Ovary (tissue), 3 donors: ENCODE results near the gene SCML1.

ENCODE experiments used
- CTCF ChIP-seq, 3 donors: fragments of 450-650 bp in 2 of 3; fragments of 200-600 bp in 1 of 3; IDR thresholded peaks; one replicate each; pipeline versions ENCODE4 v1.5.1 to v1.8.0; 2016 to 2022; ENCODE audit warnings: antibody characterized with exemption in 3 of 3, mild to moderate bottlenecking in 1 of 3
- POLR2A ChIP-seq: fragments of 450-650 bp; IDR thresholded peaks from one replicate; pipeline ENCODE4 v1.6.1; 2017; ENCODE audit warnings: antibody characterized with exemption, mild to moderate bottlenecking, moderate library complexity
- donor health status: DM: no; HTN: no; CAD: no.

GRCh38 chrX:17736856-17737709, at the start of gene SCML1:
- TF ChIP-seq CTCF (IDR thresholded peaks at IDR 0.05) (no peak), POLR2A (peak; percentile 80)
